ENCODE results near the gene PPAN. TPM values are rescaled to one million over a fixed set of nuclear protein-coding genes. Genes with fewer than 3 reads are reported as not detected.

Gene PPAN
- total and polyA plus RNA-seq, 4 donors, result 15.0 to 61.4 (median 47.5) TPM

- WGBS, 2 donors, result 85 to 89% methylated on average over 10 of the region's 10 CpGs
- peaks cover 49 to 66% (median 56%) of the 10 kb centered on the region in 4 donors for H3K36me3 ChIP-seq (ENCODE audit: control insufficient read depth in 4 of 4, insufficient read depth in 4 of 4, low read length in 4 of 4)
Observed at GRCh38 chr19:10144361-10144760, 38.2 kb downstream of the PPAN start.

DNA sequence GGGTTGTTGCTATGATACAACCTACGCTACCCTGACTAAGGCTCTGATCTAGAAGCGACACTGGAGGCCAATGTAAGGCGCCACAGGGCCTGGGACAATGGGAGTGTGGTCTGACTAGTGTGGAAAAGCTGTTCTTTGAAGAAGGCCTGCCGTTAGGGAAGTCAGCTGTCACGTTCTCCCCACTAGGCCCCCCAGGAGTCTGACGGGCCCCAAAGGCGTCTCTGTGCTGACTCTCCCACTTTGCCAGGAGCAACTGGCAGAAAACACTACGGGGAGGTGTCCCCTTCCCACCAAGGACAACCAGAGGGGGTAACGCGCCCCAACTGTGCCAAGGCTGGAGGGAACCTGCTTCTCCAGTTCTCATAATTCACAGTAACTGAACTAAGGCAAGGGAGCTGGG is 38.9 kb downstream of the PPAN start:
- H3K9me3 ChIP-seq (ENCODE audit: control insufficient read depth in 4 of 4, insufficient read depth in 3 of 4, low read length in 3 of 4), result no peaks in the 10 kb centered on the region
- H3K9ac ChIP-seq (ENCODE audit: insufficient read depth in 1 of 2, low read length in 2 of 2), result no peak overlapping the region
- TF ChIP-seq, protein P1, sequence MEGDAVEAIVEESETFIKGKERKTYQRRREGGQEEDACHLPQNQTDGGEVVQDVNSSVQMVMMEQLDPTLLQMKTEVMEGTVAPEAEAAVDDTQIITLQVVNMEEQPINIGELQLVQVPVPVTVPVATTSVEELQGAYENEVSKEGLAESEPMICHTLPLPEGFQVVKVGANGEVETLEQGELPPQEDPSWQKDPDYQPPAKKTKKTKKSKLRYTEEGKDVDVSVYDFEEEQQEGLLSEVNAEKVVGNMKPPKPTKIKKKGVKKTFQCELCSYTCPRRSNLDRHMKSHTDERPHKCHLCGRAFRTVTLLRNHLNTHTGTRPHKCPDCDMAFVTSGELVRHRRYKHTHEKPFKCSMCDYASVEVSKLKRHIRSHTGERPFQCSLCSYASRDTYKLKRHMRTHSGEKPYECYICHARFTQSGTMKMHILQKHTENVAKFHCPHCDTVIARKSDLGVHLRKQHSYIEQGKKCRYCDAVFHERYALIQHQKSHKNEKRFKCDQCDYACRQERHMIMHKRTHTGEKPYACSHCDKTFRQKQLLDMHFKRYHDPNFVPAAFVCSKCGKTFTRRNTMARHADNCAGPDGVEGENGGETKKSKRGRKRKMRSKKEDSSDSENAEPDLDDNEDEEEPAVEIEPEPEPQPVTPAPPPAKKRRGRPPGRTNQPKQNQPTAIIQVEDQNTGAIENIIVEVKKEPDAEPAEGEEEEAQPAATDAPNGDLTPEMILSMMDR (IDR thresholded peaks at IDR 0.05; ENCODE audit: control extremely low read depth, extremely low read depth), result no peak
- 94% methylated on average over 10 of the region's 10 CpGs for WGBS, 2 donors
- ATAC-seq (ENCODE audit: insufficient read depth, low FRiP score), result no peak
- no peaks in the 10 kb centered on the region for H3K27me3 ChIP-seq (ENCODE audit: control insufficient read depth in 3 of 3, insufficient read depth in 3 of 3, low read length in 2 of 3)
- peaks cover 55 to 66% (median 60%) of the 10 kb centered on the region in 4 donors for H3K36me3 ChIP-seq (ENCODE audit: control insufficient read depth in 4 of 4, insufficient read depth in 4 of 4, low read length in 4 of 4)
- H3K27ac ChIP-seq (ENCODE audit: low read depth in 1 of 2, low read length in 1 of 2), result no peak overlapping the region
- DNase-seq, result no peak
- H3K4me3 ChIP-seq, result no peak overlapping the region
- H3K4me1 ChIP-seq (ENCODE audit: control insufficient read depth in 5 of 5, insufficient read depth in 5 of 5, low read length in 5 of 5), result no peaks in the 10 kb centered on the region

More at GRCh38 chr19:10144361-10144760, 38.2 kb downstream of the PPAN start:
- TF ChIP-seq, protein P1 (IDR thresholded peaks at IDR 0.05; ENCODE audit: control extremely low read depth, extremely low read depth), result no peak
- Histone ChIP-seq H3K4me1 (ENCODE audit: control insufficient read depth in 5 of 5, insufficient read depth in 5 of 5, low read length in 5 of 5) (no peaks in the 10 kb centered on the region), H3K27me3 (ENCODE audit: control insufficient read depth in 3 of 3, insufficient read depth in 3 of 3, low read length in 2 of 3) (no peaks in the 10 kb centered on the region), H3K27ac (ENCODE audit: low read depth in 1 of 2, low read length in 1 of 2) (no peak overlapping the region), H3K9ac (ENCODE audit: insufficient read depth in 1 of 2, low read length in 2 of 2) (no peak overlapping the region), H3K4me3 (no peak overlapping the region), H3K9me3 (ENCODE audit: control insufficient read depth in 4 of 4, insufficient read depth in 3 of 4, low read length in 3 of 4) (no peaks in the 10 kb centered on the region)
- DNase-seq, result no peak
- no peak for ATAC-seq (ENCODE audit: insufficient read depth, low FRiP score)

GRCh38 chr19:10146142-10146541 is 40.0 kb downstream of the PPAN start:
- no peak for ATAC-seq (ENCODE audit: insufficient read depth, low FRiP score)

More at GRCh38 chr19:10146142-10146541, 40.0 kb downstream of the PPAN start:
- H3K4me3 ChIP-seq, result no peak overlapping the region
- 96 to 97% methylated on average over 14 of the region's 14 CpGs for WGBS, 2 donors
- H3K9ac ChIP-seq (ENCODE audit: insufficient read depth in 1 of 2, low read length in 2 of 2), result no peak overlapping the region
- peaks cover 0 to 2% (median 0%) of the 10 kb centered on the region in 4 donors for H3K9me3 ChIP-seq (ENCODE audit: control insufficient read depth in 4 of 4, insufficient read depth in 3 of 4, low read length in 3 of 4)
- TF ChIP-seq, protein P1 (IDR thresholded peaks at IDR 0.05; ENCODE audit: control extremely low read depth, extremely low read depth), result no peak
- no peaks in the 10 kb centered on the region for H3K4me1 ChIP-seq (ENCODE audit: control insufficient read depth in 5 of 5, insufficient read depth in 5 of 5, low read length in 5 of 5)
- peaks cover 52 to 72% (median 61%) of the 10 kb centered on the region in 4 donors for H3K36me3 ChIP-seq (ENCODE audit: control insufficient read depth in 4 of 4, insufficient read depth in 4 of 4, low read length in 4 of 4)
- no peak overlapping the region for H3K27ac ChIP-seq (ENCODE audit: low read depth in 1 of 2, low read length in 1 of 2)
- no peak for DNase-seq
- H3K27me3 ChIP-seq (ENCODE audit: control insufficient read depth in 3 of 3, insufficient read depth in 3 of 3, low read length in 2 of 3), result no peaks in the 10 kb centered on the region

Measured in lung (tissue), 12 donors.